ENCODE results near the gene MX2. TPM values are rescaled to one million over a fixed set of nuclear protein-coding genes. Genes with fewer than 3 reads are reported as not detected.

Gene MX2
- total RNA-seq, 1 donor from 2014 or later, result 0.26 TPM

- TF ChIP-seq CTCF (IDR thresholded peaks at IDR 0.05; ENCODE audit: insufficient read depth, low read length, severe bottlenecking), result no peak
- no peak for DNase-seq (ENCODE audit: low read depth)
- FAIRE-seq, result no peak
- no peak overlapping the region for H3K4me3 ChIP-seq (ENCODE audit: low read depth, low read length)
- H3K27me3 ChIP-seq (ENCODE audit: control insufficient read depth, insufficient read depth, low read length), result no peaks in the 10 kb centered on the region
- no peaks in the 10 kb centered on the region for H3K36me3 ChIP-seq (ENCODE audit: control insufficient read depth, insufficient read depth, low read length)
Observed at GRCh38 chr21:41442481-41443186, 80.8 kb downstream of the MX2 start.

- no peaks in the 10 kb centered on the region for H3K27me3 ChIP-seq (ENCODE audit: control insufficient read depth, insufficient read depth, low read length)
- FAIRE-seq, result no peak
- TF ChIP-seq CTCF (IDR thresholded peaks at IDR 0.05; ENCODE audit: insufficient read depth, low read length, severe bottlenecking), result no peak
- DNase-seq (ENCODE audit: low read depth), result no peak
- H3K36me3 ChIP-seq (ENCODE audit: control insufficient read depth, insufficient read depth, low read length), result no peaks in the 10 kb centered on the region
- no peak overlapping the region for H3K4me3 ChIP-seq (ENCODE audit: low read depth, low read length)
Observed at GRCh38 chr21:41443562-41443961, 81.7 kb downstream of the MX2 start.

- no peak for FAIRE-seq
Observed at GRCh38 chr21:41444703-41445464, 83.1 kb downstream of the MX2 start.

GRCh38 chr21:41445465-41445862, 83.6 kb downstream of the MX2 start:
- Histone ChIP-seq H3K27me3 (ENCODE audit: control insufficient read depth, insufficient read depth, low read length) (no peaks in the 10 kb centered on the region), H3K4me3 (ENCODE audit: low read depth, low read length) (no peak overlapping the region), H3K36me3 (ENCODE audit: control insufficient read depth, insufficient read depth, low read length) (no peaks in the 10 kb centered on the region)
- TF ChIP-seq CTCF (IDR thresholded peaks at IDR 0.05; ENCODE audit: insufficient read depth, low read length, severe bottlenecking), result no peak
- no peak for DNase-seq (ENCODE audit: low read depth)
- no peak for FAIRE-seq

More at GRCh38 chr21:41444703-41445464, 83.1 kb downstream of the MX2 start:
- Histone ChIP-seq H3K36me3 (ENCODE audit: control insufficient read depth, insufficient read depth, low read length) (no peaks in the 10 kb centered on the region), H3K4me3 (ENCODE audit: low read depth, low read length) (no peak overlapping the region), H3K27me3 (ENCODE audit: control insufficient read depth, insufficient read depth, low read length) (no peaks in the 10 kb centered on the region)
- no peak for TF ChIP-seq CTCF (IDR thresholded peaks at IDR 0.05; ENCODE audit: insufficient read depth, low read length, severe bottlenecking)
- no peak for DNase-seq (ENCODE audit: low read depth)

- no peak for FAIRE-seq
- no peak for DNase-seq (ENCODE audit: low read depth)
- Histone ChIP-seq H3K36me3 (ENCODE audit: control insufficient read depth, insufficient read depth, low read length) (no peaks in the 10 kb centered on the region), H3K27me3 (ENCODE audit: control insufficient read depth, insufficient read depth, low read length) (no peaks in the 10 kb centered on the region), H3K4me3 (ENCODE audit: low read depth, low read length) (no peak overlapping the region)
- no peak for TF ChIP-seq CTCF (IDR thresholded peaks at IDR 0.05; ENCODE audit: insufficient read depth, low read length, severe bottlenecking)
Observed at GRCh38 chr21:41446586-41446985, 84.8 kb downstream of the MX2 start.

Measured in bronchial epithelial cell (primary cell).